CD4-positive, alpha-beta T cell (primary cell): Measurements from ENCODE around the gene PPP1R9A. TPM values are rescaled to one million over a fixed set of nuclear protein-coding genes. Genes with fewer than 3 reads are reported as not detected.

ENCODE experiments used
- ATAC-seq: fragments of 200-7000 bp; cut with Tn5 transposase; one replicate; pipeline ENCODE4 v1.10.0; 2022; ENCODE audit warnings: mild to moderate bottlenecking; ENCODE audit not compliant: poor library complexity
- CTCF ChIA-PET: fragments of 350-600 bp; sonication (Branson Sonifier 250); formaldehyde crosslinking; loops from one replicate; lab custom pipeline; 2021; ENCODE audit warnings: antibody characterized with exemption, inconsistent platforms; lab: Charles Lee
- POLR2A ChIA-PET: fragments of 350-600 bp; sonication (Branson Sonifier 250); formaldehyde crosslinking; loops from one replicate; lab custom pipeline; 2021; ENCODE audit warnings: antibody characterized with exemption, inconsistent platforms; lab: Charles Lee
- DNase-seq, 14 experiments: peaks; one replicate each; pipeline ENCODE4 v3.0.0-alpha.2; 2013 to 2020; ENCODE audit warnings: mixed read lengths in 2 of 14
- H3K27ac ChIP-seq, 2 donors: one replicate each; pipeline versions ENCODE4 v1.5.1 to v1.7.0; 2013; ENCODE audit warnings: low read length in 2 of 2, low read depth in 1 of 2, mild to moderate bottlenecking in 1 of 2
- H3K27me3 ChIP-seq, 2 experiments: 1 replicate in 1 of 2; 2 replicates in 1 of 2; pipeline versions ENCODE4 v1.6.1 to v1.7.0; 2013; ENCODE audit warnings: low read length in 2 of 2, control low read depth in 1 of 2, mild to moderate bottlenecking in 1 of 2, moderate library complexity in 1 of 2; ENCODE audit not compliant: insufficient read depth in 2 of 2, control insufficient read depth in 1 of 2
- H3K36me3 ChIP-seq: one replicate; pipeline ENCODE4 v1.6.1; 2013; ENCODE audit warnings: low read length, control low read depth; ENCODE audit not compliant: insufficient read depth
- H3K4me1 ChIP-seq: one replicate; pipeline ENCODE4 v1.6.1; 2013; ENCODE audit warnings: low read length, control low read depth; ENCODE audit not compliant: insufficient read depth
- H3K4me3 ChIP-seq: one replicate; pipeline ENCODE4 v1.5.1; 2013; ENCODE audit warnings: mild to moderate bottlenecking, low read length, moderate library complexity
- H3K9me3 ChIP-seq, 2 experiments: 1 replicate in 1 of 2; 2 replicates in 1 of 2; pipeline versions ENCODE4 v1.6.1 to v1.7.0; 2013; ENCODE audit warnings: low read length in 2 of 2, mild to moderate bottlenecking in 2 of 2, control low read depth in 1 of 2, moderate library complexity in 1 of 2; ENCODE audit not compliant: control insufficient read depth in 1 of 2, insufficient read depth in 1 of 2
- H3K27ac Mint-ChIP-seq: one replicate; pipeline ENCODE4 v1.8.0; 2020; ENCODE audit warnings: mixed read lengths
- H3K27me3 Mint-ChIP-seq: one replicate; pipeline ENCODE4 v1.8.0; 2021; ENCODE audit warnings: mixed read lengths
- H3K36me3 Mint-ChIP-seq: one replicate; pipeline ENCODE4 v1.8.0; 2021; ENCODE audit warnings: low read depth, mixed read lengths
- H3K4me1 Mint-ChIP-seq: one replicate; pipeline ENCODE4 v1.8.0; 2021; ENCODE audit warnings: low read depth, mixed read lengths
- H3K4me3 Mint-ChIP-seq: one replicate; pipeline ENCODE4 v1.8.0; 2020; ENCODE audit warnings: mild to moderate bottlenecking, mixed read lengths
- H3K9me3 Mint-ChIP-seq: one replicate; pipeline ENCODE4 v1.8.0; 2020; ENCODE audit warnings: mixed read lengths
- CTCF ChIP-seq: fragments of 200-600 bp; IDR thresholded peaks from one replicate; pipeline ENCODE4 v1.8.0; 2022; ENCODE audit warnings: antibody characterized with exemption, mild to moderate bottlenecking
- intact Hi-C, 2 experiments: fragments of 100-400 bp; cut with DNase I in 1 of 2; cut with micrococcal nuclease in 1 of 2; formaldehyde crosslinking; loops; one replicate each; pipeline versions ENCODE4 v1.15.1 to v1.9.0; 2023 to 2025; cut with DNase I, micrococcal nuclease
- total RNA-seq, 174 experiments: library from RNA in 2 of 174; stranded (reverse) in 2 of 174; gene quantifications; one replicate each; pipeline ENCODE4 v1.2.3 and lab custom pipeline; 2021 to 2026

Gene PPP1R9A
- total RNA-seq, 2 experiments from 2014 or later, result not detected

GRCh38 chr7:95316588-95316987 lies 409.2 kb downstream of the PPP1R9A start:
- no peak overlapping the region for H3K27ac Mint-ChIP-seq
- Histone ChIP-seq H3K4me3 (no peak overlapping the region), H3K27me3 (no peaks in the 10 kb centered on the region), H3K27ac (no peak overlapping the region), H3K9me3 (no peaks in the 10 kb centered on the region), H3K4me1 (no peaks in the 10 kb centered on the region), H3K36me3 (no peaks in the 10 kb centered on the region)
- TF ChIP-seq CTCF, result no peak
- no peaks in the 10 kb centered on the region for H3K4me1 Mint-ChIP-seq
- intact Hi-C loops, result no loop called here
- no peak for DNase-seq
- H3K36me3 Mint-ChIP-seq, result no peaks in the 10 kb centered on the region
- H3K27me3 Mint-ChIP-seq, result peaks cover 5% of the 10 kb centered on the region
- ChIA-PET CTCF (no interaction called here), POLR2A (no interaction called here)
- H3K4me3 Mint-ChIP-seq, result no peak overlapping the region
- no peaks in the 10 kb centered on the region for H3K9me3 Mint-ChIP-seq
- no peak for ATAC-seq

DNA sequence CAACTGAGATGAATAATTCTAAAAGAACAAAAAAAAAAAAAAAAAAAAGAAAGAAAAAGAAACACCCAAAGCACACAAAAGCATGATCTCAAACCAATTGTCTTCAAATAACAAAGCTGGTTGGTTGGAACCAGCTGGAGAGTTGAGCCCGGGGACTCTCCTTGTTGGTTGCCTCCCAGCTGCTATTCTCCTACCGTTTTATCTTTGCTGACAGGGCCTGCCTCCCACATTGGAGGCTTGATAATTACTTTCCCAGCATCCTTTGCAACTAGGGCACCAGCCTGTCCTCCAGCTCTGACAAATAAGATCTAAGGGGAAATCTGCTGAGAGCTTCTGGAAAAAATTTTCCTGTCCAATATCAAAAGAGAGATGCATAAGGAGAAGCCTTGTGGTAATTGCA lies 410.2 kb downstream of the PPP1R9A start:
- no peaks in the 10 kb centered on the region for H3K4me1 Mint-ChIP-seq

DNA sequence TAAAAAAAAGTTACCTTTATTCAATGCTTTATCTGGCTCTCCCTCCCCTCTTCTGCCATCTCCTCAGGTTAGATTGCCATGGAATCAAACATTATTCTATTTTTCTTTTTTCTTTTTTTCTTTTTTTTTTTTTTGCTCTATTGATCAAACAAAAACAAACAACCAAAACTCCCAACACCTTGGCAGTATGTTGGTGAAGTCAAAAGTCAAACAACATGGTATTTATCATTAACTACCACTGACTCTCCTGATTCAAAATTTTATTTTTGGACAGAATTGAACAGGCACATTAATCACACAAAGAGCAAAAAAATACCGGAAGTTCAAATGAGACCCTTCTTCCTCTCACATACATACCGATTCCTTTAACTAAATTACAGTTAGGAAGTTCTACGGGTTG lies 410.6 kb downstream of the PPP1R9A start:
- ChIA-PET POLR2A (no interaction called here), CTCF (no interaction called here)
- Histone ChIP-seq H3K4me1 (no peaks in the 10 kb centered on the region), H3K4me3 (no peak overlapping the region), H3K27ac (no peak overlapping the region), H3K9me3 (no peaks in the 10 kb centered on the region), H3K36me3 (no peaks in the 10 kb centered on the region), H3K27me3 (no peaks in the 10 kb centered on the region)
- Mint-ChIP-seq H3K36me3 (no peaks in the 10 kb centered on the region), H3K27ac (no peak overlapping the region), H3K27me3 (peaks cover 5% of the 10 kb centered on the region), H3K4me3 (no peak overlapping the region), H3K4me1 (no peaks in the 10 kb centered on the region), H3K9me3 (no peaks in the 10 kb centered on the region)
- ATAC-seq (no peak), DNase-seq (no peak)
- no peak for TF ChIP-seq CTCF
- intact Hi-C loops, result no loop called here

More for the DNA sequence above, 410.2 kb downstream of the PPP1R9A start:
- no peak for DNase-seq
- no peak overlapping the region for H3K4me3 Mint-ChIP-seq
- TF ChIP-seq CTCF, result no peak
- Histone ChIP-seq H3K9me3 (no peaks in the 10 kb centered on the region), H3K27ac (no peak overlapping the region), H3K4me3 (no peak overlapping the region), H3K4me1 (no peaks in the 10 kb centered on the region), H3K36me3 (no peaks in the 10 kb centered on the region), H3K27me3 (no peaks in the 10 kb centered on the region)
- CTCF ChIA-PET, result no interaction called here
- no peak for ATAC-seq
- peaks cover 5% of the 10 kb centered on the region for H3K27me3 Mint-ChIP-seq
- H3K9me3 Mint-ChIP-seq, result no peaks in the 10 kb centered on the region
- no peaks in the 10 kb centered on the region for H3K36me3 Mint-ChIP-seq
- no peak overlapping the region for H3K27ac Mint-ChIP-seq
- intact Hi-C loops, result no loop called here
- POLR2A ChIA-PET, result no interaction called here
